DND-41 (cell line): ENCODE results near the gene LGALS7.
"Not testable (repeated sequence)": the region's sequence is repeated elsewhere in the genome, so short reads cannot be mapped to it uniquely, and the experiment has no call there.

ENCODE experiments used
- ATAC-seq: fragments of 200-7000 bp; cut with Tn5 transposase; 3 replicates; pipeline ENCODE4 v1.9.1; 2021; ENCODE audit warnings: low read depth; ENCODE audit not compliant: insufficient read depth
- DNase-seq: peaks from one replicate; pipeline ENCODE4 v3.0.0-alpha.2; 2020
- H2AFZ ChIP-seq: 2 replicates; pipeline ENCODE4 v1.6.0; 2012; ENCODE audit warnings: low read depth, low read length
- H3K27ac ChIP-seq: 2 replicates; pipeline ENCODE4 v1.5.1; 2012; ENCODE audit warnings: low read length, inconsistent platforms
- H3K27me3 ChIP-seq: fragments of 200-600 bp; sonication (generic); 2 replicates; pipeline ENCODE4 v1.6.0; 2012; ENCODE audit warnings: low read length, mild to moderate bottlenecking, inconsistent platforms; ENCODE audit not compliant: insufficient read depth, poor library complexity
- H3K36me3 ChIP-seq: 2 replicates; pipeline ENCODE4 v1.5.1; 2012; ENCODE audit warnings: low read length, inconsistent platforms; ENCODE audit not compliant: insufficient read depth
- H3K4me1 ChIP-seq: 2 replicates; pipeline ENCODE4 v1.5.1; 2012; ENCODE audit warnings: mild to moderate bottlenecking, low read length; ENCODE audit not compliant: insufficient read depth
- H3K4me2 ChIP-seq: 2 replicates; pipeline ENCODE4 v1.6.0; 2012; ENCODE audit warnings: mild to moderate bottlenecking, moderate library complexity, low read length, inconsistent platforms; ENCODE audit not compliant: insufficient read depth
- H3K4me3 ChIP-seq, 2 experiments: fragments of 200-600 bp in 1 of 2; shearing (Covaris generic) in 1 of 2; 2 replicates each; pipeline ENCODE4 v1.5.1; 2012 to 2016; ENCODE audit warnings: inconsistent platforms in 2 of 2, low read length in 2 of 2, mild to moderate bottlenecking in 2 of 2, low read depth in 1 of 2, moderate library complexity in 1 of 2
- H3K79me2 ChIP-seq: 2 replicates; pipeline ENCODE4 v1.6.0; 2012; ENCODE audit warnings: low read length, inconsistent platforms; ENCODE audit not compliant: insufficient read depth
- H3K9ac ChIP-seq: 2 replicates; pipeline ENCODE4 v1.6.0; 2012; ENCODE audit warnings: low read depth, mild to moderate bottlenecking, inconsistent platforms, low read length, moderate library complexity
- H3K9me3 ChIP-seq: 2 replicates; pipeline ENCODE4 v1.5.1; 2012; ENCODE audit warnings: low read length, moderate library complexity, mild to moderate bottlenecking, inconsistent platforms; ENCODE audit not compliant: insufficient read depth, severe bottlenecking
- H4K20me1 ChIP-seq: 2 replicates; pipeline ENCODE4 v1.6.0; 2012; ENCODE audit warnings: low read length; ENCODE audit not compliant: insufficient read depth
- EZH2 ChIP-seq: IDR thresholded peaks from 3 replicates; pipeline ENCODE4 v1.6.1; 2012; ENCODE audit warnings: borderline replicate concordance, low read depth, mild to moderate bottlenecking, moderate library complexity, low read length, inconsistent platforms; ENCODE audit not compliant: severe bottlenecking
- TF ChIP-seq, protein P1 (sequence below): IDR thresholded peaks from 2 replicates; pipeline ENCODE4 v1.5.1; 2012; ENCODE audit warnings: borderline replicate concordance, low read length, moderate library complexity, mild to moderate bottlenecking; ENCODE audit not compliant: poor library complexity, severe bottlenecking; ENCODE audit errors: extremely low read depth

Gene LGALS7

DNA sequence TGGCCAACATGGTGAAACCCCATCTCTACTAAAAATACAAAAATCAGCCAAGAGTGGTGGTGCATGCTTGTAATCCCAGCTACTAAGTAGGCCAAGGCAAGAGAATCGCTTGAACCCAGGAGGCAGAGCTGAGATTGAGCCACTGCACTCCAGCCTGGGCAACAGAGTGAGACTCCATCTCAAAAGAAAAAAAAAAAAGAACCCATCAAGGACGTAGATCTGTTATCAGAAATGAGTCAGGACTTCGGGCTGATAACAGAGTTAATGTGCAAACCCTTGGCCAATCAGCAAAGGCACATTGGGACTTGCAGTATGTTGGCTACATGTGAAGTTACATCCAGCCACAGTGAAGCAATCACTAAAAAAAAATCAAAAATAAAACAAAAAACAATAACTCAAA, 10.9 kb upstream of the LGALS7 start:
- H3K79me2 ChIP-seq = no peaks in the 10 kb centered on the region
- H3K27ac ChIP-seq = no peak overlapping the region
- H3K4me3 ChIP-seq = no peak overlapping the region
- H3K9ac ChIP-seq = no peak overlapping the region
- peaks cover 3% of the 10 kb centered on the region for H3K27me3 ChIP-seq
- H2AFZ ChIP-seq = no peak overlapping the region
- no peaks in the 10 kb centered on the region for H3K9me3 ChIP-seq
- no peaks in the 10 kb centered on the region for H3K36me3 ChIP-seq
- no peak for ATAC-seq
- no peaks in the 10 kb centered on the region for H3K4me1 ChIP-seq
- no peak overlapping the region for H3K4me2 ChIP-seq
- DNase-seq = no peak
- TF ChIP-seq, protein P1, sequence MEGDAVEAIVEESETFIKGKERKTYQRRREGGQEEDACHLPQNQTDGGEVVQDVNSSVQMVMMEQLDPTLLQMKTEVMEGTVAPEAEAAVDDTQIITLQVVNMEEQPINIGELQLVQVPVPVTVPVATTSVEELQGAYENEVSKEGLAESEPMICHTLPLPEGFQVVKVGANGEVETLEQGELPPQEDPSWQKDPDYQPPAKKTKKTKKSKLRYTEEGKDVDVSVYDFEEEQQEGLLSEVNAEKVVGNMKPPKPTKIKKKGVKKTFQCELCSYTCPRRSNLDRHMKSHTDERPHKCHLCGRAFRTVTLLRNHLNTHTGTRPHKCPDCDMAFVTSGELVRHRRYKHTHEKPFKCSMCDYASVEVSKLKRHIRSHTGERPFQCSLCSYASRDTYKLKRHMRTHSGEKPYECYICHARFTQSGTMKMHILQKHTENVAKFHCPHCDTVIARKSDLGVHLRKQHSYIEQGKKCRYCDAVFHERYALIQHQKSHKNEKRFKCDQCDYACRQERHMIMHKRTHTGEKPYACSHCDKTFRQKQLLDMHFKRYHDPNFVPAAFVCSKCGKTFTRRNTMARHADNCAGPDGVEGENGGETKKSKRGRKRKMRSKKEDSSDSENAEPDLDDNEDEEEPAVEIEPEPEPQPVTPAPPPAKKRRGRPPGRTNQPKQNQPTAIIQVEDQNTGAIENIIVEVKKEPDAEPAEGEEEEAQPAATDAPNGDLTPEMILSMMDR = no peak
- TF ChIP-seq EZH2 = no peak
- no peaks in the 10 kb centered on the region for H4K20me1 ChIP-seq

DNA sequence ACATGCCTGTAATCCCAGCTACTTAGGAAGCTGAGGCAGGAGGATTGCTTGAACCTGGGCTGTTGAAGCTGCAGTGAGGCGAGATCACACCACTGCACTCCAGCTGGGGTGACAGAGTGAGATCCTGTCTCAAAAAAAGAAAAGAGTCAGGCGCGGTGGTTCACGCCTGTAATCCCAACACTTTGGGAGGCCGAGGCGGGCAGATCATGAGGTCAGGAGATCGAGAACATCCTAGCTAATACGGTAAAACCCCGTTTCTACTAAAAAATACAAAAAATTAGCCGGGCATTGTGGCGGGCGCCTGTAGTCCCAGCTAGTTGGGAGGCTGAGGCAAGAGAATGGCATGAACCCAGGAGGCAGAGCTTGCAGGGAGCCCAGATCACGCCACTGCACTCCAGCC, 8.9 kb upstream of the LGALS7 start:
- not testable (repeated sequence) for H3K27ac ChIP-seq, H3K4me1 ChIP-seq, H2AFZ ChIP-seq, H3K4me3 ChIP-seq, H3K9ac ChIP-seq, H3K9me3 ChIP-seq, DNase-seq, H3K36me3 ChIP-seq, ATAC-seq, H4K20me1 ChIP-seq, H3K4me2 ChIP-seq, H3K27me3 ChIP-seq, H3K79me2 ChIP-seq

DNA sequence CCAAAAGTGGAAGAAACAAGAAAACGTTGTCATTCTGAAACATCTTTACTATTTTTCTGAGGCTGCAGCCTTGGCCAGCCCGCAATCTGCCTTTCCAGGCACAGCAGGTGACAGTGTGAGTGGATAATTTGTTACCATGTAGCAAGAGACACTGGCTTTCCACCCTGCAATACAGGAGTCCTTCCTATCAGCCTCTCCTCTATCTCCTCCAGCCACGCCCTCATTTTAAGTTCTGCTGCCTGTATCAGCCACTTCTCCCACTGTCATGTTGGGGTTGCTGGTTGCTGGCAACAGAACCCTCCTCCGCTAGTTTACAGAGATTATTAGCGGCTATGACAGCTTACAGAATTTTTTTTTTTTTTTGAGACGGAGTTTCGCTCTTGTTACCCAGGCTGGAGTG, 7.7 kb upstream of the LGALS7 start:
- Histone ChIP-seq H3K9me3 (no peaks in the 10 kb centered on the region), H3K4me3 (no peak overlapping the region), H2AFZ (no peak overlapping the region), H3K36me3 (no peaks in the 10 kb centered on the region), H3K4me2 (no peak overlapping the region), H3K27me3 (peaks cover 7% of the 10 kb centered on the region), H3K27ac (no peak overlapping the region), H4K20me1 (no peaks in the 10 kb centered on the region), H3K9ac (no peak overlapping the region), H3K4me1 (no peaks in the 10 kb centered on the region), H3K79me2 (no peaks in the 10 kb centered on the region)
- no peak for ATAC-seq
- DNase-seq = no peak
- no peak for TF ChIP-seq EZH2
- TF ChIP-seq, protein P1 = no peak

DNA sequence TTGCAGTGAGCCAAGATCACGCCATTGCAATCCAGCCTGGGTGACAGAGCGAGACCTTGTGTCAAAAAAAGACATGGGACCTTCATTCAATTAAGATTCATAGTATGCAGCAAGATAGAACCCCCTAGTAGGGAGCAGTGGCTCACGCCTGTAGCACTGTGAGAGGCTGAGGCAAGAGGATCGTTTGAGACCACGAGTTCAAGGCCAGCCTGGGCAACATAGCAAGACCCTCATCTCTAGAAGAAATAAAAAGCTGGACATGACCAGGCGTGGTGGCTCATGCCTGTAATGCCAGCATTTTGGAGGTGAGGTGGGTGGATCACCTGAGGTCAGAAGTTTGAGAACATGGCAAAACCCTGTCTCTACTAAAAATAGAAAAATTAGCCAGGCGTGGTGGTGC, 7.1 kb upstream of the LGALS7 start:
- Histone ChIP-seq H2AFZ (no peak overlapping the region), H3K27me3 (peaks cover 7% of the 10 kb centered on the region), H3K4me3 (no peak overlapping the region), H3K9me3 (no peaks in the 10 kb centered on the region), H3K79me2 (no peaks in the 10 kb centered on the region), H3K27ac (no peak overlapping the region), H3K4me2 (no peak overlapping the region), H3K9ac (no peak overlapping the region), H3K4me1 (no peaks in the 10 kb centered on the region), H4K20me1 (no peaks in the 10 kb centered on the region), H3K36me3 (no peaks in the 10 kb centered on the region)
- TF ChIP-seq EZH2 = no peak
- TF ChIP-seq, protein P1 = no peak
- DNase-seq (no peak), ATAC-seq (no peak)
